Ishikawa (cell line): Measurements from ENCODE around the gene JMJD1C.

Experiments used
- CREB1 ChIP-seq: IDR thresholded peaks from 2 replicates; pipeline ENCODE4 v1.6.1; 2012; ENCODE audit warnings: low read depth
- EP300 ChIP-seq: IDR thresholded peaks from 2 replicates; pipeline ENCODE4 v1.6.1; 2012; ENCODE audit warnings: borderline replicate concordance
- TAF1 ChIP-seq: IDR thresholded peaks from 2 replicates; pipeline ENCODE4 v1.6.1; 2012; ENCODE audit warnings: low read depth, mild to moderate bottlenecking
- TCF12 ChIP-seq: IDR thresholded peaks from 2 replicates; pipeline ENCODE4 v1.6.1; 2012; ENCODE audit warnings: low read depth
- YY1 ChIP-seq: IDR thresholded peaks from 2 replicates; pipeline ENCODE4 v1.6.1; 2012; ENCODE audit warnings: low read depth
- TF ChIP-seq, protein P1 (sequence below): IDR thresholded peaks from 2 replicates; pipeline ENCODE4 v1.6.1; 2012; ENCODE audit warnings: low read depth, mild to moderate bottlenecking

DNA sequence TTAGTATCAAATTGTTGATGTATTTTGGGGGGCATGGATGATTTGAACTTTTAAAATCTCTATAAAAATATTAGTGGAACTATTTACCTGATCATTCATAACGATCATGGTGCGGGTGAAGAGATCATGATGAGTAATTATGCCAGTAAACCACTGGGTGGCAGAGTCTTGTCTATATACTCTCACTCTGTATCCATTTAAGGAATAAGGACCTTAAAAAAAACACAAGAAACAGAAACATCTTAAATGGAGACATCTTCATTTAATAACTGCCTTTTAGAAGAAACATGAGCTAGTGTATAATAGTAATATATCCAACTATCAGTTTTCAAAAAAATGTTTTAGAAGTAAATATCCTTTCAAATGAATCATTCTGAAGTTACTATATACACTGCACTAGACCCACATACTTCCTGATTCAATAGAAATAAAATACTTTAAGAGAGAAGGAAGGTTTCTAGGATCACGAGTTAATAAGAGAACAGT is 248.6 kb downstream of the JMJD1C start:
- TF ChIP-seq, protein P1, sequence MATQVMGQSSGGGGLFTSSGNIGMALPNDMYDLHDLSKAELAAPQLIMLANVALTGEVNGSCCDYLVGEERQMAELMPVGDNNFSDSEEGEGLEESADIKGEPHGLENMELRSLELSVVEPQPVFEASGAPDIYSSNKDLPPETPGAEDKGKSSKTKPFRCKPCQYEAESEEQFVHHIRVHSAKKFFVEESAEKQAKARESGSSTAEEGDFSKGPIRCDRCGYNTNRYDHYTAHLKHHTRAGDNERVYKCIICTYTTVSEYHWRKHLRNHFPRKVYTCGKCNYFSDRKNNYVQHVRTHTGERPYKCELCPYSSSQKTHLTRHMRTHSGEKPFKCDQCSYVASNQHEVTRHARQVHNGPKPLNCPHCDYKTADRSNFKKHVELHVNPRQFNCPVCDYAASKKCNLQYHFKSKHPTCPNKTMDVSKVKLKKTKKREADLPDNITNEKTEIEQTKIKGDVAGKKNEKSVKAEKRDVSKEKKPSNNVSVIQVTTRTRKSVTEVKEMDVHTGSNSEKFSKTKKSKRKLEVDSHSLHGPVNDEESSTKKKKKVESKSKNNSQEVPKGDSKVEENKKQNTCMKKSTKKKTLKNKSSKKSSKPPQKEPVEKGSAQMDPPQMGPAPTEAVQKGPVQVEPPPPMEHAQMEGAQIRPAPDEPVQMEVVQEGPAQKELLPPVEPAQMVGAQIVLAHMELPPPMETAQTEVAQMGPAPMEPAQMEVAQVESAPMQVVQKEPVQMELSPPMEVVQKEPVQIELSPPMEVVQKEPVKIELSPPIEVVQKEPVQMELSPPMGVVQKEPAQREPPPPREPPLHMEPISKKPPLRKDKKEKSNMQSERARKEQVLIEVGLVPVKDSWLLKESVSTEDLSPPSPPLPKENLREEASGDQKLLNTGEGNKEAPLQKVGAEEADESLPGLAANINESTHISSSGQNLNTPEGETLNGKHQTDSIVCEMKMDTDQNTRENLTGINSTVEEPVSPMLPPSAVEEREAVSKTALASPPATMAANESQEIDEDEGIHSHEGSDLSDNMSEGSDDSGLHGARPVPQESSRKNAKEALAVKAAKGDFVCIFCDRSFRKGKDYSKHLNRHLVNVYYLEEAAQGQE: no peak
- TF ChIP-seq EP300 (no peak), TCF12 (no peak), CREB1 (no peak), YY1 (no peak), TAF1 (no peak)
